GM12878 (cell line): ENCODE data around the gene EPN3. TPM values are rescaled to one million over a fixed set of nuclear protein-coding genes. Genes with fewer than 3 reads are reported as not detected.
A peak's percentile ranks its signal among the peaks of the same experiment; 100 is the strongest.

Experiments used
- ATAC-seq: fragments of 200-7000 bp; cut with Tn5 transposase; 3 replicates; pipeline ENCODE4 v1.9.1; 2020; ENCODE audit warnings: mild to moderate bottlenecking, moderate library complexity
- BruUV-seq: library from RNA; stranded (reverse); fragments of 400-500 nt; replicated peaks from 2 replicates; lab custom pipeline; 2021; lab: Mats Ljungman, UMichigan
- CTCF ChIA-PET: fragments of 300-600 bp; sonication (Branson Sonifier 250); formaldehyde crosslinking; extraction: SDS; loops from one replicate; lab custom pipeline; 2021; ENCODE audit warnings: inconsistent platforms; lab: Yijun Ruan, JAX
- POLR2A ChIA-PET: fragments of 350-600 bp; formaldehyde crosslinking; extraction: SDS; loops from one replicate; lab custom pipeline; 2021; ENCODE audit warnings: inconsistent platforms; lab: Charles Lee
- RAD21 ChIA-PET: fragments of 300-600 bp; sonication (Branson Sonifier 250); formaldehyde crosslinking; loops from one replicate; lab custom pipeline; 2023; ENCODE audit warnings: antibody characterized with exemption; ENCODE audit not compliant: unreplicated experiment; lab: Charles Lee
- SMC1A ChIA-PET: fragments of 300-600 bp; sonication (Branson Sonifier 250); formaldehyde crosslinking; loops from one replicate; lab custom pipeline; 2023; ENCODE audit not compliant: unreplicated experiment, uncharacterized antibody; lab: Charles Lee
- DNase-seq: peaks from one replicate; pipeline ENCODE4 v3.0.0-alpha.2; 2011; ENCODE audit warnings: low read depth, low spot score
- FAIRE-seq: peaks from 3 replicates; lab custom pipeline; 2011; peaks lifted over from hg19 to GRCh38; lab: Jason Lieb, UNC
- H2AFZ ChIP-seq: 2 replicates; pipeline ENCODE4 v1.6.0; 2011; ENCODE audit warnings: low read depth, low read length, control low read depth; ENCODE audit not compliant: control insufficient read depth
- H3K27ac ChIP-seq: 2 replicates; pipeline ENCODE4 v1.5.1; 2011; ENCODE audit warnings: control low read depth; ENCODE audit not compliant: control insufficient read depth, insufficient read depth
- H3K27me3 ChIP-seq, 2 experiments: replicated peaks in 1 of 2; 2 replicates each; pipeline versions ENCODE4 v1.6.0 to v1.6.1; 2011; ENCODE audit warnings: low read length in 1 of 2; ENCODE audit not compliant: control insufficient read depth in 2 of 2, insufficient read depth in 2 of 2
- H3K36me3 ChIP-seq, 2 experiments: 2 replicates each; pipeline ENCODE4 v1.5.1; 2011; ENCODE audit warnings: low read length in 1 of 2; ENCODE audit not compliant: control insufficient read depth in 2 of 2, insufficient read depth in 2 of 2
- H3K4me1 ChIP-seq: 2 replicates; pipeline ENCODE4 v1.6.1; 2011; ENCODE audit warnings: mild to moderate bottlenecking, low read length, moderate library complexity, mixed read lengths; ENCODE audit not compliant: control insufficient read depth, insufficient read depth
- H3K4me2 ChIP-seq: 2 replicates; pipeline ENCODE4 v1.6.0; 2011; ENCODE audit warnings: control low read depth; ENCODE audit not compliant: control insufficient read depth, insufficient read depth
- H3K4me3 ChIP-seq: fragments of 200-600 bp; sonication (generic); 2 replicates; pipeline ENCODE4 v1.5.1; 2016
- H3K79me2 ChIP-seq: 2 replicates; pipeline ENCODE4 v1.6.0; 2011; ENCODE audit warnings: low read length; ENCODE audit not compliant: control insufficient read depth, insufficient read depth
- H3K9ac ChIP-seq: 2 replicates; pipeline ENCODE4 v1.8.0; 2011; ENCODE audit warnings: low read length, control low read depth, mixed read lengths; ENCODE audit not compliant: control insufficient read depth, insufficient read depth
- H3K9me3 ChIP-seq: replicated peaks from 3 replicates; pipeline ENCODE4 v1.5.1; 2011; ENCODE audit warnings: mild to moderate bottlenecking, low read length; ENCODE audit not compliant: control insufficient read depth, insufficient read depth
- H4K20me1 ChIP-seq: 2 replicates; pipeline ENCODE4 v1.6.0; 2011; ENCODE audit not compliant: control insufficient read depth, insufficient read depth
- BCL11A ChIP-seq: IDR thresholded peaks from 2 replicates; pipeline ENCODE4 v1.6.1; 2011; ENCODE audit warnings: low read depth, low read length
- CHD2 ChIP-seq: IDR thresholded peaks from 2 replicates; pipeline ENCODE4 v1.6.1; 2011; ENCODE audit warnings: low read depth, low read length, improper control_type of control experiment, borderline replicate concordance
- ESRRA ChIP-seq: IDR thresholded peaks from 2 replicates; pipeline ENCODE4 v1.6.1; 2012; ENCODE audit warnings: mild to moderate bottlenecking, low read length, improper control_type of control experiment
- ETV6 ChIP-seq, 2 experiments: fragments of 450-650 bp in 1 of 2; IDR thresholded peaks in 1 of 2; conservative IDR thresholded peaks in 1 of 2; 2 replicates each; pipeline ENCODE4 v1.6.1; 2014; ENCODE audit warnings: antibody characterized with exemption in 1 of 2, borderline replicate concordance in 1 of 2, low read depth in 1 of 2, mild to moderate bottlenecking in 1 of 2, moderate library complexity in 1 of 2
- KLF5 ChIP-seq: fragments of 450-650 bp; IDR thresholded peaks from 2 replicates; pipeline ENCODE4 v1.6.1; 2014; ENCODE audit warnings: mild to moderate bottlenecking; ENCODE audit not compliant: partially characterized antibody
- MEF2B ChIP-seq: fragments of 450-650 bp; IDR thresholded peaks from 2 replicates; pipeline ENCODE4 v1.6.1; 2018; ENCODE audit warnings: mild to moderate bottlenecking, moderate library complexity; ENCODE audit not compliant: partially characterized antibody, poor library complexity, severe bottlenecking
- MTA2 ChIP-seq: fragments of 450-650 bp; IDR thresholded peaks from 2 replicates; pipeline ENCODE4 v1.6.1; 2016; ENCODE audit warnings: low read depth, mild to moderate bottlenecking, moderate library complexity
- MTA3 ChIP-seq: IDR thresholded peaks from 2 replicates; pipeline ENCODE4 v1.6.1; 2012; ENCODE audit warnings: low read length, inconsistent platforms, borderline replicate concordance
- NFYB ChIP-seq: IDR thresholded peaks from 2 replicates; pipeline ENCODE4 v1.6.1; 2011; ENCODE audit warnings: low read depth, mild to moderate bottlenecking, low read length, improper control_type of control experiment, moderate library complexity; ENCODE audit not compliant: insufficient read depth
- PAX5 ChIP-seq: IDR thresholded peaks from 2 replicates; pipeline ENCODE4 v1.6.1; 2011; ENCODE audit warnings: low read depth, low read length, borderline replicate concordance
- POLR2AphosphoS2 ChIP-seq: IDR thresholded peaks from 2 replicates; pipeline ENCODE4 v1.6.1; 2011; ENCODE audit warnings: low read depth, mild to moderate bottlenecking, low read length, improper control_type of control experiment, moderate library complexity
- RB1 ChIP-seq: fragments of 450-650 bp; formaldehyde crosslinking; IDR thresholded peaks from 2 replicates; pipeline ENCODE4 v1.6.1; 2017; ENCODE audit warnings: mild to moderate bottlenecking, borderline replicate concordance
- RBBP5 ChIP-seq: fragments of 200-600 bp; sonication (generic); conservative IDR thresholded peaks from 2 replicates; pipeline ENCODE4 v1.6.1; 2016
- RFX5 ChIP-seq: IDR thresholded peaks from 2 replicates; pipeline ENCODE4 v1.6.1; 2011; ENCODE audit warnings: low read depth, low read length, improper control_type of control experiment
- STAT1 ChIP-seq: fragments of 450-650 bp; conservative IDR thresholded peaks from 2 replicates; pipeline ENCODE4 v1.6.1; 2014; ENCODE audit warnings: antibody characterized with exemption, mild to moderate bottlenecking
- SUPT20H ChIP-seq: IDR thresholded peaks from 2 replicates; pipeline ENCODE4 v1.6.1; 2011; ENCODE audit warnings: low read depth, mild to moderate bottlenecking, low read length, moderate library complexity, borderline replicate concordance; ENCODE audit not compliant: control insufficient read depth
- WGBS: methylation state at CpG from one replicate; pipeline ENCODE4 v1.1.6; 2016; ENCODE audit warnings: low lambda C conversion rate; ENCODE audit not compliant: insufficient replicate concordance, insufficient coverage; ENCODE audit errors: missing lambda C conversion rate; 5-methylcytosine and 5-hydroxymethylcytosine counted together
- in situ Hi-C: fragments of 300-500 bp; cut with MboI; formaldehyde crosslinking; loops from 9 replicates; pipeline ENCODE4 v1.14.3; 2018; ENCODE audit warnings: mixed read lengths
- intact Hi-C: fragments of 100-400 bp; cut with micrococcal nuclease; formaldehyde crosslinking; loops from one replicate; pipeline ENCODE4 v1.14.2; 2022; ENCODE audit not compliant: unreplicated experiment
- polyA plus RNA-seq, 11 experiments: library from polyadenylated mRNA; depleted of rRNA in 4 of 11; unstranded in 6 of 11; stranded (reverse) in 5 of 11; fragments of >200 nt; fragmentation: Nextera tagmentation in 4 of 11; fragmentation: Illumina TruSeq in 1 of 11; extraction: Ambion mirVana in 4 of 11; extraction: Trizol in 1 of 11; gene quantifications; 1 replicate in 1 of 11; 2 replicates in 10 of 11; pipeline versions ENCODE4 v1.2.1 to v1.2.3, GENCODE V29; 2011 to 2016; ENCODE audit warnings: inconsistent platforms in 2 of 11, missing spikeins in 2 of 11, low read depth in 1 of 11
- total RNA-seq, 4 experiments: library from RNA; depleted of rRNA in 3 of 4; stranded (reverse); fragments of >200 nt in 3 of 4; fragmentation: Illumina TruSeq in 1 of 4; extraction: Trizol in 1 of 4; gene quantifications; 2 replicates each; pipeline versions ENCODE4 v1.2.1 to v1.2.3, GENCODE V29; 2013 to 2021
- TF ChIP-seq, protein P1 (sequence below): fragments of 450-650 bp; IDR thresholded peaks from 2 replicates; pipeline ENCODE4 v1.6.1; 2017; ENCODE audit warnings: mild to moderate bottlenecking, moderate library complexity
- TF ChIP-seq, protein P2 (sequence below): fragments of 150-350 bp; IDR thresholded peaks from 2 replicates; pipeline ENCODE4 v1.6.1; 2014; ENCODE audit warnings: mild to moderate bottlenecking, low read depth, low read length
- TF ChIP-seq, protein P3 (sequence below): IDR thresholded peaks from 2 replicates; pipeline ENCODE4 v1.6.1; 2012; ENCODE audit warnings: low read depth, low read length, improper control_type of control experiment

The EPN3 gene
- total and polyA plus RNA-seq, 10 of the 15 experiments (the other 5 are each of a cell fraction or from before 2014, with no cell fraction given): 0.04 to 0.07 TPM; not detected in 8

DNA sequence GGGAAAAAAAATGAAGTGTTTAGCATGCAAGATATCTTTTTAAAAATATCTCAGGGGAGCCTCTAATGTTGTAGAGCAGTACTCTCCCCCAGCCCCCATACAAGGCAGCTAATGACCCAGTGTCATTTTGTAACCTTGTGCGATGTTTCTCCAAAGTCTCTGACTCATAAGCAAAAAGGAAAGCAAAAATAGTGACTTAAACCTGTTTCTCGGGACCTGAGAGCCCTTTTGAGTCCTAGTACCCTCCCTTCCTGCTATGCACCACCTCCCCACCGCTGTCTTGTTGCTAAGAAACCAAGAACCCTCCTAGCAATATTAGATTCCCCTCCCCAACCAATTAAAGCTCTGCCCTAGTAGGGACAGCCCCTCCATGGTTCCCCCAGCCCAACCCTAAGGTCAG, 21.5 kb upstream of the EPN3 start:
- ATAC-seq: peak; percentile 88
- H3K4me1 ChIP-seq: peaks cover 23% of the 10 kb centered on the region
- TF ChIP-seq POLR2AphosphoS2 (no peak), RFX5 (no peak), ETV6 (conservative IDR thresholded peaks at IDR 0.05 in 1 of 2, IDR thresholded peaks at IDR 0.05 in 1 of 2; ENCODE audit: borderline replicate concordance in 1 of 2, low read depth in 1 of 2) (peak in 1 of 2 experiments; percentile 50; a peak in 1 of 4 replicates), STAT1 (no peak), KLF5 (no peak), ESRRA (no peak), RB1 (no peak), MTA2 (peak; percentile 71), NFYB (no peak), SUPT20H (no peak), BCL11A (peak; percentile 63; the same call in 1 of the 2 replicates), PAX5 (no peak; the same call in 1 of the 2 replicates), RBBP5 (no peak), MTA3 (no peak), CHD2 (0 out of 2 replicates have a peak, but pooled peaks have one; percentile 12), MEF2B (no peak)
- TF ChIP-seq, protein P1, sequence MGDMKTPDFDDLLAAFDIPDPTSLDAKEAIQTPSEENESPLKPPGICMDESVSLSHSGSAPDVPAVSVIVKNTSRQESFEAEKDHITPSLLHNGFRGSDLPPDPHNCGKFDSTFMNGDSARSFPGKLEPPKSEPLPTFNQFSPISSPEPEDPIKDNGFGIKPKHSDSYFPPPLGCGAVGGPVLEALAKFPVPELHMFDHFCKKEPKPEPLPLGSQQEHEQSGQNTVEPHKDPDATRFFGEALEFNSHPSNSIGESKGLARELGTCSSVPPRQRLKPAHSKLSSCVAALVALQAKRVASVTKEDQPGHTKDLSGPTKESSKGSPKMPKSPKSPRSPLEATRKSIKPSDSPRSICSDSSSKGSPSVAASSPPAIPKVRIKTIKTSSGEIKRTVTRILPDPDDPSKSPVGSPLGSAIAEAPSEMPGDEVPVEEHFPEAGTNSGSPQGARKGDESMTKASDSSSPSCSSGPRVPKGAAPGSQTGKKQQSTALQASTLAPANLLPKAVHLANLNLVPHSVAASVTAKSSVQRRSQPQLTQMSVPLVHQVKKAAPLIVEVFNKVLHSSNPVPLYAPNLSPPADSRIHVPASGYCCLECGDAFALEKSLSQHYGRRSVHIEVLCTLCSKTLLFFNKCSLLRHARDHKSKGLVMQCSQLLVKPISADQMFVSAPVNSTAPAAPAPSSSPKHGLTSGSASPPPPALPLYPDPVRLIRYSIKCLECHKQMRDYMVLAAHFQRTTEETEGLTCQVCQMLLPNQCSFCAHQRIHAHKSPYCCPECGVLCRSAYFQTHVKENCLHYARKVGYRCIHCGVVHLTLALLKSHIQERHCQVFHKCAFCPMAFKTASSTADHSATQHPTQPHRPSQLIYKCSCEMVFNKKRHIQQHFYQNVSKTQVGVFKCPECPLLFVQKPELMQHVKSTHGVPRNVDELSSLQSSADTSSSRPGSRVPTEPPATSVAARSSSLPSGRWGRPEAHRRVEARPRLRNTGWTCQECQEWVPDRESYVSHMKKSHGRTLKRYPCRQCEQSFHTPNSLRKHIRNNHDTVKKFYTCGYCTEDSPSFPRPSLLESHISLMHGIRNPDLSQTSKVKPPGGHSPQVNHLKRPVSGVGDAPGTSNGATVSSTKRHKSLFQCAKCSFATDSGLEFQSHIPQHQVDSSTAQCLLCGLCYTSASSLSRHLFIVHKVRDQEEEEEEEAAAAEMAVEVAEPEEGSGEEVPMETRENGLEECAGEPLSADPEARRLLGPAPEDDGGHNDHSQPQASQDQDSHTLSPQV: no peak
- TF ChIP-seq, protein P2, sequence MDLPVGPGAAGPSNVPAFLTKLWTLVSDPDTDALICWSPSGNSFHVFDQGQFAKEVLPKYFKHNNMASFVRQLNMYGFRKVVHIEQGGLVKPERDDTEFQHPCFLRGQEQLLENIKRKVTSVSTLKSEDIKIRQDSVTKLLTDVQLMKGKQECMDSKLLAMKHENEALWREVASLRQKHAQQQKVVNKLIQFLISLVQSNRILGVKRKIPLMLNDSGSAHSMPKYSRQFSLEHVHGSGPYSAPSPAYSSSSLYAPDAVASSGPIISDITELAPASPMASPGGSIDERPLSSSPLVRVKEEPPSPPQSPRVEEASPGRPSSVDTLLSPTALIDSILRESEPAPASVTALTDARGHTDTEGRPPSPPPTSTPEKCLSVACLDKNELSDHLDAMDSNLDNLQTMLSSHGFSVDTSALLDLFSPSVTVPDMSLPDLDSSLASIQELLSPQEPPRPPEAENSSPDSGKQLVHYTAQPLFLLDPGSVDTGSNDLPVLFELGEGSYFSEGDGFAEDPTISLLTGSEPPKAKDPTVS: no peak
- TF ChIP-seq, protein P3, sequence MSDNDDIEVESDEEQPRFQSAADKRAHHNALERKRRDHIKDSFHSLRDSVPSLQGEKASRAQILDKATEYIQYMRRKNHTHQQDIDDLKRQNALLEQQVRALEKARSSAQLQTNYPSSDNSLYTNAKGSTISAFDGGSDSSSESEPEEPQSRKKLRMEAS: no peak

More for the DNA sequence above, 21.5 kb upstream of the EPN3 start:
- Histone ChIP-seq H3K27ac (peak overlapping the region; percentile 75), H4K20me1 (no peaks in the 10 kb centered on the region), H3K36me3 (no peaks in the 10 kb centered on the region), H3K9ac (peak overlapping the region; percentile 32), H2AFZ (peak overlapping the region; percentile 45), H3K4me2 (peak overlapping the region; percentile 79), H3K4me3 (peak overlapping the region; percentile 57), H3K9me3 (no peaks in the 10 kb centered on the region), H3K79me2 (peaks cover 3% of the 10 kb centered on the region; the same call in 1 of the 2 replicates), H3K27me3 (no peaks in the 10 kb centered on the region)
- intact Hi-C loops (no loop called here), in situ Hi-C loops (no loop called here)
- peak; percentile 83 for DNase-seq
- ChIA-PET RAD21 (interaction anchor here (0.7 to 1.7 kb wide), 5 partner anchors 28 to 362 kb away, joined by 3 to 4 read pairs (median 3); no protein-coding TSS in a partner anchor), CTCF (interaction anchor here (0.9 to 5.2 kb wide), 7 partner anchors 10 to 342 kb away, joined by 3 to 25 read pairs (median 3); partner anchors contain the start of genes RSAD1 and SPATA20), POLR2A (no interaction called here), SMC1A (interaction anchor here (0.6 to 1.4 kb wide), 3 partner anchors 28 to 32 kb away, joined by 3 to 5 read pairs (median 4); no protein-coding TSS in a partner anchor)
- 3% methylated on average over 3 of the region's 3 CpGs for WGBS
- peak; percentile 98 for FAIRE-seq
- no TSS peak for BruUV-seq
